SK-N-SH (cell line): ENCODE measurements around the gene ADCY7. TPM values are rescaled to one million over a fixed set of nuclear protein-coding genes. Genes with fewer than 3 reads are reported as not detected.

Experiments
- CTCF ChIA-PET: fragments of 300-600, 350-600 bp; formaldehyde crosslinking; extraction: SDS; loops from one replicate; lab custom pipeline; 2021; lab: Yijun Ruan, JAX
- POLR2A ChIA-PET: fragments of 350-600 bp; sonication (Branson Sonifier 250); formaldehyde crosslinking; extraction: SDS; loops from one replicate; lab custom pipeline; 2020; ENCODE audit warnings: antibody characterized with exemption, inconsistent platforms; lab: Yijun Ruan, JAX
- DNase-seq: peaks from one replicate; pipeline ENCODE4 v3.0.0; 2012
- H2AFZ ChIP-seq: fragments of 200-600 bp; sonication (generic); 2 replicates; pipeline ENCODE4 v1.8.1; 2016; ENCODE audit warnings: antibody characterized with exemption, mild to moderate bottlenecking, low read depth
- H3F3A ChIP-seq: fragments of 200-600 bp; sonication (generic); replicated peaks from 2 replicates; pipeline ENCODE3; 2016; ENCODE audit warnings: antibody characterized with exemption, mild to moderate bottlenecking; ENCODE audit not compliant: insufficient read depth
- H3K27ac ChIP-seq, 2 experiments: fragments of 200-500 bp in 1 of 2; fragments of 200-600 bp in 1 of 2; sonication (Bioruptor generic) in 1 of 2; sonication (generic), shearing (Covaris generic) in 1 of 2; 2 replicates each; pipeline versions ENCODE4 v1.5.1 to v1.6.1; 2014 to 2016; ENCODE audit warnings: low read depth in 2 of 2, inconsistent platforms in 1 of 2, low read length in 1 of 2, mild to moderate bottlenecking in 1 of 2, mixed read lengths in 1 of 2
- H3K27me3 ChIP-seq: fragments of 200-600 bp; sonication (generic), shearing (Covaris generic); 2 replicates; pipeline ENCODE4 v1.6.1; 2016; ENCODE audit warnings: mixed run types; ENCODE audit not compliant: insufficient read depth
- H3K36me3 ChIP-seq, 2 experiments: fragments of 200-500 bp in 1 of 2; fragments of 200-600 bp in 1 of 2; sonication (Bioruptor generic) in 1 of 2; sonication (generic) in 1 of 2; replicated peaks in 1 of 2; 2 replicates each; pipeline versions ENCODE3 to v1.5.1; 2014 to 2016; ENCODE audit warnings: low read length in 1 of 2, mild to moderate bottlenecking in 1 of 2; ENCODE audit not compliant: insufficient read depth in 2 of 2, control insufficient read depth in 1 of 2
- H3K4me1 ChIP-seq, 2 experiments: fragments of 200-500 bp in 1 of 2; fragments of 200-600 bp in 1 of 2; sonication (Bioruptor generic) in 1 of 2; sonication (generic), shearing (Covaris generic) in 1 of 2; 2 replicates each; pipeline versions ENCODE4 v1.5.1 to v1.6.1; 2014 to 2016; ENCODE audit warnings: low read depth in 1 of 2, low read length in 1 of 2, mixed run types in 1 of 2; ENCODE audit not compliant: insufficient read depth in 2 of 2, control insufficient read depth in 1 of 2
- H3K4me2 ChIP-seq: fragments of 200-600 bp; sonication (generic), shearing (Covaris generic); 2 replicates; pipeline ENCODE4 v1.6.1; 2017; ENCODE audit warnings: mixed run types
- H3K4me3 ChIP-seq, 2 experiments: fragments of 200-500 bp in 1 of 2; fragments of 200-600 bp in 1 of 2; sonication (Bioruptor generic) in 1 of 2; sonication (generic), shearing (Covaris generic) in 1 of 2; 2 replicates each; pipeline versions ENCODE4 v1.5.1 to v1.8.1; 2014 to 2016; ENCODE audit warnings: low read depth in 2 of 2, inconsistent platforms in 1 of 2, low read length in 1 of 2, mild to moderate bottlenecking in 1 of 2, mixed read lengths in 1 of 2, moderate library complexity in 1 of 2
- H3K79me2 ChIP-seq: fragments of 200-600 bp; sonication (generic); 2 replicates; pipeline ENCODE4 v1.8.1; 2017; ENCODE audit warnings: mild to moderate bottlenecking; ENCODE audit not compliant: insufficient read depth
- H3K9ac ChIP-seq: fragments of 200-600 bp; sonication (generic); 2 replicates; pipeline ENCODE4 v1.6.1; 2017; ENCODE audit warnings: mixed run types
- H3K9me2 ChIP-seq: fragments of 200-600 bp; sonication (generic); 2 replicates; pipeline ENCODE4 v1.6.1; 2017; ENCODE audit warnings: mixed run types
- H3K9me3 ChIP-seq: fragments of 200-600 bp; sonication (generic); 2 replicates; pipeline ENCODE4 v1.6.1; 2017; ENCODE audit warnings: mixed run types, mild to moderate bottlenecking, moderate library complexity
- H4K20me1 ChIP-seq: fragments of 200-600 bp; sonication (generic); 2 replicates; pipeline ENCODE4 v1.6.1; 2017; ENCODE audit warnings: mild to moderate bottlenecking, mixed run types; ENCODE audit not compliant: insufficient read depth
- ELF1 ChIP-seq: IDR thresholded peaks from 2 replicates; pipeline ENCODE4 v1.4.0; 2012
- EP300 ChIP-seq, 2 experiments: IDR thresholded peaks; 2 replicates each; pipeline versions ENCODE4 v1.4.0 to v1.6.1; 2012; ENCODE audit warnings: borderline replicate concordance in 1 of 2, low read depth in 1 of 2, low read length in 1 of 2
- FOSL2 ChIP-seq: IDR thresholded peaks from 2 replicates; pipeline ENCODE4 v1.4.0; 2012; ENCODE audit warnings: low read depth, mild to moderate bottlenecking, moderate library complexity, borderline replicate concordance
- FOXJ3 ChIP-seq: sonication (generic); formaldehyde crosslinking; IDR thresholded peaks from 2 replicates; pipeline ENCODE4 v1.5.1; 2020; ENCODE audit warnings: mild to moderate bottlenecking, missing genetic modification reagents
- GATA2 ChIP-seq: sonication (generic); formaldehyde crosslinking; IDR thresholded peaks from 2 replicates; pipeline ENCODE4 v1.5.0; 2020; ENCODE audit warnings: mild to moderate bottlenecking, missing genetic modification reagents
- JUND ChIP-seq: IDR thresholded peaks from 2 replicates; pipeline ENCODE4 v1.4.0; 2012
- POLR2AphosphoS5 ChIP-seq: IDR thresholded peaks from 2 replicates; pipeline ENCODE4 v1.6.1; 2012; ENCODE audit warnings: low read depth, low read length
- RCOR1 ChIP-seq: fragments of 150-350 bp; IDR thresholded peaks from 2 replicates; pipeline ENCODE4 v1.6.1; 2017; ENCODE audit warnings: antibody characterized with exemption, low read length
- SIN3A ChIP-seq: IDR thresholded peaks from 2 replicates; pipeline ENCODE4 v1.6.1; 2012; ENCODE audit warnings: low read depth, mild to moderate bottlenecking, low read length, moderate library complexity, borderline replicate concordance
- TAF1 ChIP-seq: IDR thresholded peaks from 2 replicates; pipeline ENCODE4 v1.6.1; 2012; ENCODE audit warnings: low read depth, mild to moderate bottlenecking, low read length, moderate library complexity, borderline replicate concordance
- USF2 ChIP-seq: fragments of 150-350 bp; IDR thresholded peaks from 2 replicates; pipeline ENCODE4 v1.6.1; 2017; ENCODE audit warnings: antibody characterized with exemption, low read length, low read depth, borderline replicate concordance
- WGBS: methylation state at CpG from one replicate; pipeline ENCODE4 v1.1.6; 2017; ENCODE audit warnings: low lambda C conversion rate; 5-methylcytosine and 5-hydroxymethylcytosine counted together
- polyA plus RNA-seq, 3 experiments: library from polyadenylated mRNA; depleted of rRNA; stranded (reverse); fragments of >200 nt; gene quantifications; 2 replicates each; pipeline ENCODE4 v1.2.3, GENCODE V29; 2012

Gene ADCY7
- polyA plus RNA-seq, 1 of the 3 experiments (the other 2 are of a cell fraction), result 14.3 TPM

GRCh38 chr16:50360033-50360778 lies 93.9 kb downstream of the ADCY7 start:
- H2AFZ ChIP-seq, result no peak overlapping the region
- H3K36me3 ChIP-seq, result peaks cover 44 to 80% of the 10 kb centered on the region in 2 experiments
- WGBS, result 88% methylated on average over 6 of the region's 6 CpGs
- CTCF ChIA-PET, result interaction anchor here (1.0 to 12.2 kb wide), 12 partner anchors 9 to 446 kb away, joined by 3 to 162 read pairs (median 5); partner anchors contain the start of genes ADCY7, BRD7 and CNEP1R1
- POLR2A ChIA-PET, result no interaction called here
- peaks cover 6% of the 10 kb centered on the region for H3F3A ChIP-seq
- H3K4me3 ChIP-seq, result no peak overlapping the region
- H3K9ac ChIP-seq, result no peak overlapping the region
- peaks cover 18% of the 10 kb centered on the region; the same call in 1 of the 2 replicates for H4K20me1 ChIP-seq
- no peaks in the 10 kb centered on the region for H3K9me3 ChIP-seq
- DNase-seq, result no peak
- no peak overlapping the region for H3K4me2 ChIP-seq
- peak overlapping the region in 1 of 2 experiments; percentile 22; a peak in 1 of 4 replicates for H3K27ac ChIP-seq
- H3K27me3 ChIP-seq, result no peaks in the 10 kb centered on the region
- no peak for TF ChIP-seq RCOR1
- TF ChIP-seq JUND, result no peak
- no peak for TF ChIP-seq FOXJ3
- TF ChIP-seq POLR2AphosphoS5, result no peak
- no peak for TF ChIP-seq USF2
- peaks cover 88% of the 10 kb centered on the region for H3K79me2 ChIP-seq
- no peaks in the 10 kb centered on the region for H3K9me2 ChIP-seq
- H3K4me1 ChIP-seq, result peaks cover 0 to 6% of the 10 kb centered on the region in 2 experiments; a peak in 2 of 4 replicates

GRCh38 chr16:50360779-50361178 lies 94.4 kb downstream of the ADCY7 start:
- peak overlapping the region in 1 of 2 experiments; percentile 22; a peak in 2 of 4 replicates for H3K27ac ChIP-seq
- peaks cover 1% of the 10 kb centered on the region for H3F3A ChIP-seq
- no peak overlapping the region for H3K4me3 ChIP-seq
- no peaks in the 10 kb centered on the region for H3K9me2 ChIP-seq
- POLR2A ChIA-PET, result no interaction called here
- CTCF ChIA-PET, result interaction anchor here (1.0 to 12.2 kb wide), 10 partner anchors 9 to 445 kb away, joined by 3 to 162 read pairs (median 6); partner anchors contain the start of genes ADCY7, BRD7 and CNEP1R1
- H3K36me3 ChIP-seq, result peaks cover 43 to 80% of the 10 kb centered on the region in 2 experiments
- no peak for DNase-seq
- WGBS, result 93% methylated on average over 3 of the region's 3 CpGs
- no peak overlapping the region for H3K4me2 ChIP-seq
- peaks cover 0 to 6% of the 10 kb centered on the region in 2 experiments; a peak in 2 of 4 replicates for H3K4me1 ChIP-seq
- H3K9ac ChIP-seq, result no peak overlapping the region
- TF ChIP-seq SIN3A (no peak), JUND (no peak)
- H3K9me3 ChIP-seq, result no peaks in the 10 kb centered on the region
- peaks cover 89% of the 10 kb centered on the region for H3K79me2 ChIP-seq
- H2AFZ ChIP-seq, result no peak overlapping the region
- H3K27me3 ChIP-seq, result no peaks in the 10 kb centered on the region
- peaks cover 18% of the 10 kb centered on the region; the same call in 1 of the 2 replicates for H4K20me1 ChIP-seq

GRCh38 chr16:50363656-50364055 lies 97.3 kb downstream of the ADCY7 start:
- Histone ChIP-seq H3K27me3 (no peaks in the 10 kb centered on the region), H3K4me2 (no peak overlapping the region), H3K79me2 (peaks cover 93% of the 10 kb centered on the region), H3K27ac (no peak overlapping the region), H3K9me3 (no peaks in the 10 kb centered on the region), H3K9me2 (no peaks in the 10 kb centered on the region), H3K9ac (no peak overlapping the region), H4K20me1 (peaks cover 6% of the 10 kb centered on the region; the same call in 1 of the 2 replicates), H3K36me3 (peaks cover 48 to 82% of the 10 kb centered on the region in 2 experiments), H3K4me1 (peaks cover 0 to 15% of the 10 kb centered on the region in 2 experiments; a peak in 2 of 4 replicates), H3K4me3 (no peak overlapping the region), H3F3A (no peaks in the 10 kb centered on the region), H2AFZ (no peak overlapping the region)
- DNase-seq, result no peak
- TF ChIP-seq ELF1 (no peak), JUND (no peak), GATA2 (CRISPR knock-in tag) (no peak), EP300 (IDR thresholded peaks at IDR 0.05; ENCODE audit: borderline replicate concordance in 1 of 2, low read depth in 1 of 2, low read length in 1 of 2) (no peak), TAF1 (no peak), FOSL2 (no peak)
- ChIA-PET CTCF (interaction anchor here (1.0 to 16.9 kb wide), 4 partner anchors 8 to 443 kb away, joined by 3 to 326 read pairs (median 12); partner anchors contain the start of gene CNEP1R1), POLR2A (no interaction called here)
- WGBS, result 90% methylated on average over 10 of the region's 10 CpGs
